Naive thymus-derived CD4-positive, alpha-beta T cell (primary cell): Measurements from ENCODE around the gene HMG20B. TPM values are rescaled to one million over a fixed set of nuclear protein-coding genes. Genes with fewer than 3 reads are reported as not detected.
A peak's percentile ranks its signal among the peaks of the same experiment; 100 is the strongest.

ENCODE experiments used
- ATAC-seq: fragments of 150-1000 bp; cut with Tn5 transposase; 2 replicates; pipeline ENCODE4 v1.10.0; 2021; ENCODE audit warnings: mild to moderate bottlenecking, moderate library complexity
- CTCF ChIA-PET: fragments of 350-600 bp; sonication (Branson Sonifier 250); formaldehyde crosslinking; loops from one replicate; lab custom pipeline; 2021; ENCODE audit warnings: antibody characterized with exemption; lab: Charles Lee
- POLR2A ChIA-PET: fragments of 350-600 bp; sonication (Branson Sonifier 250); formaldehyde crosslinking; loops from one replicate; lab custom pipeline; 2021; ENCODE audit warnings: antibody characterized with exemption, inconsistent platforms; lab: Charles Lee
- DNase-seq, 9 donors: peaks; one replicate each; pipeline versions ENCODE4 v3.0.0 to v3.0.0-alpha.2; 2020 to 2022; ENCODE audit warnings: mixed read lengths in 1 of 9
- H3K27ac ChIP-seq: one replicate; pipeline ENCODE4 v1.7.0; 2013; ENCODE audit warnings: mild to moderate bottlenecking, low read depth, low read length, moderate library complexity
- H3K27me3 ChIP-seq, 2 donors: one replicate each; pipeline ENCODE4 v1.7.0; 2013; ENCODE audit warnings: low read length in 2 of 2, mild to moderate bottlenecking in 2 of 2, moderate library complexity in 2 of 2; ENCODE audit not compliant: control insufficient read depth in 2 of 2, insufficient read depth in 2 of 2
- H3K36me3 ChIP-seq, 3 experiments: 1 replicate in 2 of 3; 2 replicates in 1 of 3; pipeline ENCODE4 v1.7.0; 2013; ENCODE audit warnings: low read length in 3 of 3, mild to moderate bottlenecking in 3 of 3, moderate library complexity in 1 of 3; ENCODE audit not compliant: insufficient read depth in 3 of 3, control insufficient read depth in 2 of 3
- H3K4me1 ChIP-seq, 2 donors: one replicate each; pipeline ENCODE4 v1.7.0; 2013; ENCODE audit warnings: low read length in 2 of 2, mild to moderate bottlenecking in 2 of 2, moderate library complexity in 1 of 2; ENCODE audit not compliant: control insufficient read depth in 2 of 2, insufficient read depth in 2 of 2
- H3K4me3 ChIP-seq: 2 replicates; pipeline ENCODE4 v1.7.0; 2013; ENCODE audit warnings: mild to moderate bottlenecking, low read length
- H3K9me3 ChIP-seq, 3 experiments: 1 replicate in 2 of 3; 2 replicates in 1 of 3; pipeline ENCODE4 v1.7.0; 2013; ENCODE audit warnings: low read length in 3 of 3; ENCODE audit not compliant: control insufficient read depth in 2 of 3
- H3K27ac Mint-ChIP-seq, 9 donors: one replicate each; pipeline ENCODE4 v1.8.0; 2020 to 2022; ENCODE audit warnings: mixed read lengths in 9 of 9, mild to moderate bottlenecking in 8 of 9, moderate library complexity in 5 of 9, inconsistent platforms in 2 of 9
- H3K27me3 Mint-ChIP-seq, 5 donors: one replicate each; pipeline ENCODE4 v1.8.0; 2021 to 2022; ENCODE audit warnings: mixed read lengths in 5 of 5, mild to moderate bottlenecking in 1 of 5
- H3K36me3 Mint-ChIP-seq, 5 donors: one replicate each; pipeline ENCODE4 v1.8.0; 2020 to 2022; ENCODE audit warnings: mixed read lengths in 5 of 5, mild to moderate bottlenecking in 3 of 5, inconsistent platforms in 1 of 5
- H3K4me1 Mint-ChIP-seq, 7 donors: one replicate each; pipeline ENCODE4 v1.8.0; 2020 to 2022; ENCODE audit warnings: mixed read lengths in 7 of 7, mild to moderate bottlenecking in 3 of 7, inconsistent platforms in 1 of 7
- H3K4me3 Mint-ChIP-seq, 10 donors: one replicate each; pipeline ENCODE4 v1.8.0; 2020 to 2022; ENCODE audit warnings: mild to moderate bottlenecking in 10 of 10, mixed read lengths in 10 of 10, moderate library complexity in 6 of 10, inconsistent platforms in 2 of 10
- H3K9me3 Mint-ChIP-seq, 11 donors: one replicate each; pipeline ENCODE4 v1.8.0; 2020 to 2022; ENCODE audit warnings: mixed read lengths in 11 of 11, mild to moderate bottlenecking in 4 of 11, inconsistent platforms in 1 of 11, moderate library complexity in 1 of 11
- intact Hi-C, 2 donors: fragments of 100-400 bp; cut with micrococcal nuclease; formaldehyde crosslinking; loops; one replicate each; pipeline ENCODE4 v1.15.1; 2023
- polyA plus RNA-seq, 2 donors: library from polyadenylated mRNA; unstranded; fragments of 300-500 nt; fragmentation: Illumina TruSeq; gene quantifications; one replicate each; pipeline ENCODE4 v1.2.3, GENCODE V29; 2021
- total RNA-seq, 6 experiments: library from RNA in 5 of 6; stranded (reverse) in 5 of 6; gene quantifications; 1 replicate in 5 of 6; 2 replicates in 1 of 6; pipeline ENCODE4 v1.2.3 and lab custom pipeline; 2021 to 2026

Gene HMG20B
- total and polyA plus RNA-seq, 7 experiments from 2014 or later: 37.9 to 65.6 (median 53.0) TPM

- Histone ChIP-seq H3K27ac (peak within 1 kb of the TSS; percentile 31), H3K4me3 (peak within 1 kb of the TSS; percentile 54), H3K36me3 (no peaks in the 10 kb centered on the region), H3K9me3 (no peaks in the 10 kb centered on the region), H3K27me3 (no peaks in the 10 kb centered on the region), H3K4me1 (peaks cover 0 to 6% of the 10 kb centered on the region in 2 donors)
- peaks cover 0 to 3% (median 0%) of the 10 kb centered on the region in 11 donors for H3K9me3 Mint-ChIP-seq
- peak within 1 kb of the TSS in 8 of 10 donors; percentile 27 to 74 (median 68) for H3K4me3 Mint-ChIP-seq
- no peak within 1 kb of the TSS for H3K27ac Mint-ChIP-seq
- ATAC-seq (no peak), DNase-seq (peak in 2 of 9 donors; percentile 9 to 25)
- POLR2A ChIA-PET: interaction anchor here (0.6 to 2.6 kb wide), 8 partner anchors 10 to 83 kb away, joined by 3 to 9 read pairs (median 4); no protein-coding TSS in a partner anchor
- CTCF ChIA-PET: interaction anchor here (0.8 to 2.7 kb wide), 6 partner anchors 19 to 41 kb away, joined by 3 to 9 read pairs (median 5); partner anchors contain the start of gene MFSD12
- intact Hi-C loops: loop anchor here in 1 of 2 donors (1.0 to 2.0 kb wide), 6 partner anchors 13 to 121 kb away; partner anchors contain the start of genes CACTIN and HMG20B
- H3K4me1 Mint-ChIP-seq: no peaks in the 10 kb centered on the region
- H3K36me3 Mint-ChIP-seq: no peaks in the 10 kb centered on the region
- peaks cover 0 to 6% (median 0%) of the 10 kb centered on the region in 5 donors for H3K27me3 Mint-ChIP-seq
Measured at GRCh38 chr19:3585301-3586126, 12.8 kb downstream of the HMG20B start, which contains the start of gene GIPC3. Gene GIPC3 (plus strand): TSS chr19:3585478. CDS start chr19:3585598, 120 bp downstream.

- peak overlapping the region in 8 of 10 donors; percentile 27 to 74 (median 68) for H3K4me3 Mint-ChIP-seq
- peaks cover 0 to 6% of the 10 kb centered on the region in 2 donors for H3K4me1 ChIP-seq
- no peaks in the 10 kb centered on the region for H3K4me1 Mint-ChIP-seq
- peak in 6 of 9 donors; percentile 26 to 59 (median 45) for DNase-seq
- ATAC-seq: peak; percentile 51
- CTCF ChIA-PET: interaction anchor here (1.3 to 2.7 kb wide), 4 partner anchors 22 to 41 kb away, joined by 4 to 9 read pairs (median 6); partner anchors contain the start of gene MFSD12
- H3K36me3 ChIP-seq: no peaks in the 10 kb centered on the region
- H3K4me3 ChIP-seq: peak overlapping the region; percentile 54
- H3K27ac ChIP-seq: peak overlapping the region; percentile 31
- intact Hi-C loops: loop anchor here in 1 of 2 donors (1.0 to 2.0 kb wide), 5 partner anchors 14 to 120 kb away; partner anchors contain the start of genes CACTIN and HMG20B
- H3K27ac Mint-ChIP-seq: no peak overlapping the region
- POLR2A ChIA-PET: interaction anchor here (0.6 to 2.6 kb wide), 6 partner anchors 12 to 84 kb away, joined by 3 to 9 read pairs (median 4); no protein-coding TSS in a partner anchor
- peaks cover 0 to 6% (median 0%) of the 10 kb centered on the region in 5 donors for H3K27me3 Mint-ChIP-seq
- H3K27me3 ChIP-seq: no peaks in the 10 kb centered on the region
- no peaks in the 10 kb centered on the region for H3K36me3 Mint-ChIP-seq
- H3K9me3 ChIP-seq: no peaks in the 10 kb centered on the region
- H3K9me3 Mint-ChIP-seq: peaks cover 0 to 6% (median 0%) of the 10 kb centered on the region in 11 donors
Measured at GRCh38 chr19:3586127-3586626, 13.4 kb downstream of the HMG20B start.

DNA sequence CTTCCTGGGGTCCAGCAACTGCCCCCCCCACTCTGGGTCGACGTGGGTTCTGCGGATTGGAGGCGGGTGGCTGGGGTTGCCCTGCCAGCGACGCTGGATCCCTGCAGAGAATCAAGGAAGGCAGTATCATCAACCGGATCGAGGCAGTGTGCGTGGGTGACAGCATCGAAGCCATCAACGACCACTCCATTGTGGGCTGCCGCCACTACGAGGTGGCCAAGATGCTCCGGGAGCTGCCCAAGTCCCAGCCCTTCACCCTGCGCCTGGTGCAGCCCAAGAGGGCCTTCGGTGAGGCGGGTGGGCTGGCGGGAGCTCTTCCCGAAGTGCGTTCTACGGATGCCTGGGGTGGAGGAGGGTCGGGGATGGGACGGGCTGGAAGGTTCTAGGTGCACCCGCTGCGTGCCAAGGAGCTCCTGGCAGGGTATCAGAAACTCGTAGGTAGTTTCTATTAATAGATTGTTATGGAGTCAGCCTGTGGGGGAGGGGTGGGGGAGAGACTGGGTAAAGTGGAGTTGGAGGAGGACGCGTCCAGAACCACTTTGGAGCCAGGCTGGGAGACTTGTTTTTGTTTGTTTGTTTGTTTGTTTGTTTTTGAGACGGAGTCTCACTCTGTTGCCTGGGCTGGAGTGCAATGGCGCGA is 14.1 kb downstream of the HMG20B start:
- H3K36me3 Mint-ChIP-seq: no peaks in the 10 kb centered on the region
- H3K4me1 Mint-ChIP-seq: no peaks in the 10 kb centered on the region
- H3K4me3 ChIP-seq: no peak overlapping the region
- ATAC-seq: no peak
- CTCF ChIA-PET: interaction anchor here (1.6 kb wide), 1 partner anchor 22 kb away, joined by 5 read pairs; no protein-coding TSS in a partner anchor
- peaks cover 0 to 6% (median 0%) of the 10 kb centered on the region in 5 donors for H3K27me3 Mint-ChIP-seq
- peaks cover 0 to 6% (median 0%) of the 10 kb centered on the region in 11 donors for H3K9me3 Mint-ChIP-seq
- H3K9me3 ChIP-seq: no peaks in the 10 kb centered on the region
- no peaks in the 10 kb centered on the region for H3K27me3 ChIP-seq
- H3K4me1 ChIP-seq: peaks cover 0 to 6% of the 10 kb centered on the region in 2 donors
- peak overlapping the region in 3 of 10 donors; percentile 10 to 71 (median 12) for H3K4me3 Mint-ChIP-seq
- no peak overlapping the region for H3K27ac ChIP-seq
- intact Hi-C loops: loop anchor here in 1 of 2 donors (1.0 to 2.0 kb wide), 5 partner anchors 15 to 119 kb away; partner anchors contain the start of genes CACTIN and HMG20B
- H3K27ac Mint-ChIP-seq: no peak overlapping the region
- POLR2A ChIA-PET: interaction anchor here (0.8 to 2.6 kb wide), 4 partner anchors 13 to 32 kb away, joined by 3 to 9 read pairs (median 6); no protein-coding TSS in a partner anchor
- H3K36me3 ChIP-seq: no peaks in the 10 kb centered on the region
- DNase-seq: no peak

GRCh38 chr19:3589439-3589838 is 16.7 kb downstream of the HMG20B start:
- CTCF ChIA-PET: interaction anchor here (0.6 kb wide), 1 partner anchor 97 kb away, joined by 4 read pairs; no protein-coding TSS in a partner anchor

GRCh38 chr19:3589949-3590348 is 17.2 kb downstream of the HMG20B start:
- Mint-ChIP-seq H3K4me3 (no peak overlapping the region), H3K9me3 (peaks cover 0 to 6% (median 0%) of the 10 kb centered on the region in 11 donors), H3K4me1 (peaks cover 0 to 3% (median 0%) of the 10 kb centered on the region in 7 donors), H3K27me3 (no peaks in the 10 kb centered on the region), H3K27ac (no peak overlapping the region), H3K36me3 (peaks cover 0 to 3% (median 0%) of the 10 kb centered on the region in 5 donors)
- Histone ChIP-seq H3K36me3 (no peaks in the 10 kb centered on the region), H3K9me3 (no peaks in the 10 kb centered on the region), H3K4me1 (peaks cover 0 to 6% of the 10 kb centered on the region in 2 donors), H3K27me3 (no peaks in the 10 kb centered on the region), H3K27ac (no peak overlapping the region), H3K4me3 (no peak overlapping the region)
- CTCF ChIA-PET: interaction anchor here (0.6 to 0.7 kb wide), 2 partner anchors 9 to 29 kb away, joined by 3 to 4 read pairs; no protein-coding TSS in a partner anchor
- intact Hi-C loops: no loop called here
- no peak for ATAC-seq
- POLR2A ChIA-PET: no interaction called here
- no peak for DNase-seq

More at GRCh38 chr19:3589439-3589838, 16.7 kb downstream of the HMG20B start:
- H3K36me3 ChIP-seq: no peaks in the 10 kb centered on the region
- H3K4me1 ChIP-seq: peaks cover 0 to 6% of the 10 kb centered on the region in 2 donors
- ATAC-seq (no peak), DNase-seq (no peak)
- intact Hi-C loops: no loop called here
- H3K27ac ChIP-seq: no peak overlapping the region
- Mint-ChIP-seq H3K27me3 (no peaks in the 10 kb centered on the region), H3K36me3 (peaks cover 0 to under 1% (median 0%) of the 10 kb centered on the region in 5 donors), H3K4me1 (peaks cover 0 to 3% (median 0%) of the 10 kb centered on the region in 7 donors), H3K9me3 (peaks cover 0 to 6% (median 0%) of the 10 kb centered on the region in 11 donors), H3K27ac (peak overlapping the region in 1 of 9 donors; percentile 45), H3K4me3 (peak overlapping the region in 1 of 10 donors; percentile 12)
- POLR2A ChIA-PET: no interaction called here
- H3K27me3 ChIP-seq: no peaks in the 10 kb centered on the region
- no peak overlapping the region for H3K4me3 ChIP-seq
- H3K9me3 ChIP-seq: no peaks in the 10 kb centered on the region
